SU-DHL-6 (cell line): Measurements from ENCODE around the gene LRRC4C.

ENCODE experiments used
- EZH2phosphoT487 ChIP-seq: fragments of 200-600 bp; sonication (generic), shearing (Covaris generic); conservative IDR thresholded peaks from 2 replicates; pipeline ENCODE4 v1.6.1; 2018; ENCODE audit warnings: mild to moderate bottlenecking, antibody characterized with exemption, low read length, moderate library complexity, mixed read lengths
- TF ChIP-seq, protein P1 (sequence below): fragments of 200-600 bp; sonication (generic); IDR thresholded peaks from one replicate; pipeline ENCODE4 v1.5.1; 2017; ENCODE audit warnings: antibody characterized with exemption, mild to moderate bottlenecking, low read length, moderate library complexity; ENCODE audit not compliant: insufficient read depth, poor library complexity, severe bottlenecking

DNA sequence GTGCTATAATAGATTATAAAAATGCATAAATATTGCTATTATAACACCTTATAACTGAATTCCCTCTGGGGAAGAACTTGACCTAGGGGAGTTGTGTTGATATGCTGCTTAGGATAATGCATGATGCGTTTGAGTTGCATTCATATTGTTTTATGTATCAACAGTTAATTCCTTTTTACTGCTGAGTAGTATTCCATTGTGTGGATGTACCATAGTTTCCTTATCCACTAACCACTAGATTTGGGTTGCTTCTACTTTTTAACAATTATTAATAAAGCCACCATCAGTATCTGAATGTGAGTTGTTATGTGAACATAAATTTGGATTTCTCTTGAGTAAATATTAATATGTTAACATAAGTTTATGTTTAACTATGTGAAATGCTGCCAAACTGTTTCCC, 19.7 kb upstream of the LRRC4C start:
- TF ChIP-seq, protein P1, sequence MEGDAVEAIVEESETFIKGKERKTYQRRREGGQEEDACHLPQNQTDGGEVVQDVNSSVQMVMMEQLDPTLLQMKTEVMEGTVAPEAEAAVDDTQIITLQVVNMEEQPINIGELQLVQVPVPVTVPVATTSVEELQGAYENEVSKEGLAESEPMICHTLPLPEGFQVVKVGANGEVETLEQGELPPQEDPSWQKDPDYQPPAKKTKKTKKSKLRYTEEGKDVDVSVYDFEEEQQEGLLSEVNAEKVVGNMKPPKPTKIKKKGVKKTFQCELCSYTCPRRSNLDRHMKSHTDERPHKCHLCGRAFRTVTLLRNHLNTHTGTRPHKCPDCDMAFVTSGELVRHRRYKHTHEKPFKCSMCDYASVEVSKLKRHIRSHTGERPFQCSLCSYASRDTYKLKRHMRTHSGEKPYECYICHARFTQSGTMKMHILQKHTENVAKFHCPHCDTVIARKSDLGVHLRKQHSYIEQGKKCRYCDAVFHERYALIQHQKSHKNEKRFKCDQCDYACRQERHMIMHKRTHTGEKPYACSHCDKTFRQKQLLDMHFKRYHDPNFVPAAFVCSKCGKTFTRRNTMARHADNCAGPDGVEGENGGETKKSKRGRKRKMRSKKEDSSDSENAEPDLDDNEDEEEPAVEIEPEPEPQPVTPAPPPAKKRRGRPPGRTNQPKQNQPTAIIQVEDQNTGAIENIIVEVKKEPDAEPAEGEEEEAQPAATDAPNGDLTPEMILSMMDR, result no peak
- no peak for TF ChIP-seq EZH2phosphoT487
